Vagina (tissue), 2 donors: Measurements from ENCODE around the gene TSC2.

ENCODE experiments used
- POLR2A ChIP-seq, 2 donors: fragments of 450-650 bp; IDR thresholded peaks; one replicate each; pipeline ENCODE4 v1.6.1; 2017; ENCODE audit warnings: antibody characterized with exemption in 2 of 2, mild to moderate bottlenecking in 2 of 2, moderate library complexity in 2 of 2
- POLR2AphosphoS5 ChIP-seq, 2 donors: sonication (generic); formaldehyde crosslinking; IDR thresholded peaks; one replicate each; pipeline ENCODE4 v1.9.0; 2017; ENCODE audit warnings: antibody characterized with exemption in 2 of 2, mild to moderate bottlenecking in 2 of 2, low read depth in 1 of 2; ENCODE audit not compliant: insufficient read depth in 1 of 2
- TF ChIP-seq, protein P1 (sequence below), 3 experiments: fragments of 450-650 bp in 2 of 3; fragments of 200-600 bp in 1 of 3; sonication (generic) in 1 of 3; IDR thresholded peaks; one replicate each; pipeline ENCODE4 v1.5.1; 2017 to 2019; ENCODE audit warnings: antibody characterized with exemption in 3 of 3, mild to moderate bottlenecking in 2 of 3, moderate library complexity in 2 of 3

- TF ChIP-seq, protein P1, sequence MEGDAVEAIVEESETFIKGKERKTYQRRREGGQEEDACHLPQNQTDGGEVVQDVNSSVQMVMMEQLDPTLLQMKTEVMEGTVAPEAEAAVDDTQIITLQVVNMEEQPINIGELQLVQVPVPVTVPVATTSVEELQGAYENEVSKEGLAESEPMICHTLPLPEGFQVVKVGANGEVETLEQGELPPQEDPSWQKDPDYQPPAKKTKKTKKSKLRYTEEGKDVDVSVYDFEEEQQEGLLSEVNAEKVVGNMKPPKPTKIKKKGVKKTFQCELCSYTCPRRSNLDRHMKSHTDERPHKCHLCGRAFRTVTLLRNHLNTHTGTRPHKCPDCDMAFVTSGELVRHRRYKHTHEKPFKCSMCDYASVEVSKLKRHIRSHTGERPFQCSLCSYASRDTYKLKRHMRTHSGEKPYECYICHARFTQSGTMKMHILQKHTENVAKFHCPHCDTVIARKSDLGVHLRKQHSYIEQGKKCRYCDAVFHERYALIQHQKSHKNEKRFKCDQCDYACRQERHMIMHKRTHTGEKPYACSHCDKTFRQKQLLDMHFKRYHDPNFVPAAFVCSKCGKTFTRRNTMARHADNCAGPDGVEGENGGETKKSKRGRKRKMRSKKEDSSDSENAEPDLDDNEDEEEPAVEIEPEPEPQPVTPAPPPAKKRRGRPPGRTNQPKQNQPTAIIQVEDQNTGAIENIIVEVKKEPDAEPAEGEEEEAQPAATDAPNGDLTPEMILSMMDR (IDR thresholded peaks at IDR 0.05): no peak
- no peak for TF ChIP-seq POLR2A (IDR thresholded peaks at IDR 0.05)
- no peak for TF ChIP-seq POLR2AphosphoS5 (IDR thresholded peaks at IDR 0.05; ENCODE audit: insufficient read depth in 1 of 2, low read depth in 1 of 2)
Observed at GRCh38 chr16:2093793-2094192, 46.0 kb downstream of the TSC2 start.
